ENCODE data around the gene STK39.

Gene STK39

DNA sequence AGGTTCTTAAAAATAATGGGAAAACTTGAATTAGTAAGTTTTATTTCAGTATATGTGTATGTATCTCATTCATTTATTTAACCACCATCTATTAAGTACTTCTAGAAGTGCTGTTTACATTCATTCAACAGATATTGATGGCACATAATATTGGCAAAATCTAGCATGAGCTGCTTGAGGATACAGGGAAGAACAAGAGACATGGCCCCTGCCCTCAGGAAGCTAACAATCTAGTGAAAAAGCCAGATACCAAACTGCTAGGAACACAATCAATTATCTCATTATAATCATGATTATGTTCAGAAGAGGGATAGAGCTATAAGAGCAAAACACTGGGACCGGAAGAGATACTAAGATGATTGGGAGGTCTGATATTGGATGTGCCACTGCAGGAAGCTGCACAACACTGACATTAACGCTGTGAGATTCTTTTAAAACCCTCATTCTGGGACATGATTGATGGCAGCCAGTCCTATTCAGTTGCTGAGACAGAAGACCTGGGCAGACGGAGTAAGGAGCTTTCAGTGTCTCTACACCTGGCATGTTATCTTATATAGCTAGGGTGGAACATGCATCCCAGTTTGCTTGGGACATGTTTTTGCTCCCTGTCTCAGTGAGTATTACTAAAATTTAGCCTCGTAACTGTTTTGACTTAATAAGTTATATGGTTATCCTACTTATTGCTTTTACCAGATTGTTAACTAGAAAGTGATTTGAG lies 314.1 kb downstream of the STK39 start:
- TF ChIP-seq, protein P1, sequence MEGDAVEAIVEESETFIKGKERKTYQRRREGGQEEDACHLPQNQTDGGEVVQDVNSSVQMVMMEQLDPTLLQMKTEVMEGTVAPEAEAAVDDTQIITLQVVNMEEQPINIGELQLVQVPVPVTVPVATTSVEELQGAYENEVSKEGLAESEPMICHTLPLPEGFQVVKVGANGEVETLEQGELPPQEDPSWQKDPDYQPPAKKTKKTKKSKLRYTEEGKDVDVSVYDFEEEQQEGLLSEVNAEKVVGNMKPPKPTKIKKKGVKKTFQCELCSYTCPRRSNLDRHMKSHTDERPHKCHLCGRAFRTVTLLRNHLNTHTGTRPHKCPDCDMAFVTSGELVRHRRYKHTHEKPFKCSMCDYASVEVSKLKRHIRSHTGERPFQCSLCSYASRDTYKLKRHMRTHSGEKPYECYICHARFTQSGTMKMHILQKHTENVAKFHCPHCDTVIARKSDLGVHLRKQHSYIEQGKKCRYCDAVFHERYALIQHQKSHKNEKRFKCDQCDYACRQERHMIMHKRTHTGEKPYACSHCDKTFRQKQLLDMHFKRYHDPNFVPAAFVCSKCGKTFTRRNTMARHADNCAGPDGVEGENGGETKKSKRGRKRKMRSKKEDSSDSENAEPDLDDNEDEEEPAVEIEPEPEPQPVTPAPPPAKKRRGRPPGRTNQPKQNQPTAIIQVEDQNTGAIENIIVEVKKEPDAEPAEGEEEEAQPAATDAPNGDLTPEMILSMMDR (IDR thresholded peaks at IDR 0.05) = no peak
- Histone ChIP-seq H3K27ac (no peak overlapping the region), H3K27me3 (no peaks in the 10 kb centered on the region), H3K36me3 (no peaks in the 10 kb centered on the region), H3K4me1 (ENCODE audit: control insufficient read depth in 1 of 2, insufficient read depth in 1 of 2, low read depth in 1 of 2, low read length in 1 of 2) (no peaks in the 10 kb centered on the region), H3K4me3 (ENCODE audit: low read depth in 1 of 2, low read length in 1 of 2) (no peak overlapping the region), H3K9me3 (no peaks in the 10 kb centered on the region)

DNA sequence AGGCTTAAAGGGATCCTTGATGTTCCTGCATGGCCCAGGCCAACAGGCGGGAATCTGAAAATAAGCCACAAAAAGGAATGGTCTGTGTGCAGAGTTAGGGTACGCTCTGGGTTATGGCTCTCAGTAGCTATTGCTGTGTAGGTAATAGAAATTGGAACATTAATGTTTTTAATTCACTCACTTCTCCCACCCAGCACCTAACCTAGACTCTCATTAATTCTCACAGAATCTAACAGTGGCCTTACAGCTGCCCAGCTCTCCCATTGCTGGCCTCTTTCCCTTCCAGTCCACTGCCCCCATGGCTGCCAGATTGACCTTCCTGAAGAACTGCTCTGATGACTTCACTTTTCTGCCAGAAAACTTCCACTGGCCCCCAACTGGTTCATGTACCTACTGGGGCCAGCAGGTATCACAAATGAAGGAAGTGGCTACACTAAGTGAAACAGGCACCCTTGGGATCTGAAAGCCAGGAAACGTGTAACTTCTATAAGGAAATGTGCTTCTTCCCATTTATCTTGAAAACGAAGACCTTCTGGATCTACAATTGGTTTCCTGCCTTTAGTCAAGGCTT lies 315.2 kb downstream of the STK39 start:
- TF ChIP-seq, protein P1 (IDR thresholded peaks at IDR 0.05) = no peak
- no peaks in the 10 kb centered on the region for H3K36me3 ChIP-seq
- no peaks in the 10 kb centered on the region for H3K27me3 ChIP-seq
- no peaks in the 10 kb centered on the region for H3K9me3 ChIP-seq
- H3K27ac ChIP-seq = no peak overlapping the region
- H3K4me1 ChIP-seq (ENCODE audit: control insufficient read depth in 1 of 2, insufficient read depth in 1 of 2, low read depth in 1 of 2, low read length in 1 of 2) = no peaks in the 10 kb centered on the region
- H3K4me3 ChIP-seq (ENCODE audit: low read depth in 1 of 2, low read length in 1 of 2) = no peak overlapping the region

DNA sequence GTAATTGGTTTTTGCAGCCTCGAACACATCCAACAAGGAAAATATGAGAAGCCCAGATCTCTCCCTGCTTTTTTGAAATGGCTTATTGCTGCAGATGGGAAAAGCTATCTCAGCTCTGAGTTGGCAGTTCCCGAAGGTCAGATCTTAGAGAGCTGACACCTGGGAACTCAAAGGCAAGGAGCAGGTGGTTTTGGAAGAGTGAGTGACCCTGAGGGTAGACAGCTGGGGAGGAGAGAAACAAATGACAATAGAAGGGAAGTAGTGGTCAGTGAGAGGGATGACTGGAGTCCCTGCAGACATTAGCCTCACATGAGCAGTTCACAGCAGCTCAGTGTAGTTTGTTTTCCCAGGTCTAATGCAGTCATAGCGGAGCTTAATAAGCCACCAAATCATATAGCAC lies 317.9 kb downstream of the STK39 start:
- Histone ChIP-seq H3K4me1 (ENCODE audit: control insufficient read depth in 1 of 2, insufficient read depth in 1 of 2, low read depth in 1 of 2, low read length in 1 of 2) (no peaks in the 10 kb centered on the region), H3K27ac (no peak overlapping the region), H3K36me3 (no peaks in the 10 kb centered on the region), H3K4me3 (ENCODE audit: low read depth in 1 of 2, low read length in 1 of 2) (no peak overlapping the region), H3K27me3 (no peaks in the 10 kb centered on the region), H3K9me3 (no peaks in the 10 kb centered on the region)
- TF ChIP-seq, protein P1 (IDR thresholded peaks at IDR 0.05) = no peak

DNA sequence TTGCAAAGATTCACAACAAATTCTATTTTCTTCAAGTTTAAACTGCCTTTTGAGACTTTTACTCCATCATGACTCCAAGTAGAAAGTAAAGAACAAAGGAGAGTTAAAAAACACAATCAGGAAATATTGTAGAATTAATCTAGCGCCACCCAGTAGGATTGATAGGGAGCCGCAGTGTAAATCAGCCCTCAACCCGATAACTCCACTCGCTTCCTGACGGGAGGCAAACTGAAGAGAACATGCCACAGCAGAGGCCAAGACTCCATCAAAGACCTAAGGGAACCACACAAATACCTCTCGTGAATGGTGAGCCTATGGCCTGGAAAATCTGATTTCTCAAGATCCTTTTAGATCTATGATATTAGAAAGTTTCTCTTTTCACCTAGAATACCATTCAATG lies 319.0 kb downstream of the STK39 start:
- no peak overlapping the region for H3K27ac ChIP-seq
- no peaks in the 10 kb centered on the region for H3K9me3 ChIP-seq
- no peaks in the 10 kb centered on the region for H3K27me3 ChIP-seq
- TF ChIP-seq, protein P1 (IDR thresholded peaks at IDR 0.05) = no peak
- H3K36me3 ChIP-seq = no peaks in the 10 kb centered on the region
- no peak overlapping the region for H3K4me3 ChIP-seq (ENCODE audit: low read depth in 1 of 2, low read length in 1 of 2)
- no peaks in the 10 kb centered on the region for H3K4me1 ChIP-seq (ENCODE audit: control insufficient read depth in 1 of 2, insufficient read depth in 1 of 2, low read depth in 1 of 2, low read length in 1 of 2)

DNA sequence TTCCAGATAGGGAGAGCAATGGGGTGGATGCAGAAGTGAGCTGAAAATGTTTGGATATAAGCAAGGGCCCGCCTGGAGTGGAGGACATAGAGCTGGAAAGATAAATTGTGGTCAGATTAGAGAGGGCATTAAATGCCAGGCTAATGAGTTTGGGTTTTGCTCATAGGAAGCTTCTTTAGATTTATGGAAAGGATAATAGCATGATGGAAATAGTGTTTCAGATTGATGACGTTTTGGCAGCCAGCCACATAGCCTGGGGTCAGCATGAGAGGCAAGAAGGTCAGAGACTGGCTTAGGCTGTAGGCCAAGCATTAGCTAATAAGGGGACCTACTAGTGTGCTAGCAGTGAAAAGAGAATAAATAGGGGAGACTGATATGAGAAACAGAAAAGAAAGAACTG lies 321.6 kb downstream of the STK39 start:
- Histone ChIP-seq H3K27me3 (no peaks in the 10 kb centered on the region), H3K4me1 (ENCODE audit: control insufficient read depth in 1 of 2, insufficient read depth in 1 of 2, low read depth in 1 of 2, low read length in 1 of 2) (no peaks in the 10 kb centered on the region), H3K9me3 (no peaks in the 10 kb centered on the region), H3K36me3 (no peaks in the 10 kb centered on the region), H3K4me3 (ENCODE audit: low read depth in 1 of 2, low read length in 1 of 2) (no peak overlapping the region), H3K27ac (no peak overlapping the region)
- TF ChIP-seq, protein P1 (IDR thresholded peaks at IDR 0.05) = no peak

Measured in neutrophil (primary cell).